ENCODE measurements around the gene FAM20A. TPM values are rescaled to one million over a fixed set of nuclear protein-coding genes. Genes with fewer than 3 reads are reported as not detected.

Gene FAM20A
- total RNA-seq, 2 donors from 2014 or later, result 24.8 to 25.3 TPM

DNA sequence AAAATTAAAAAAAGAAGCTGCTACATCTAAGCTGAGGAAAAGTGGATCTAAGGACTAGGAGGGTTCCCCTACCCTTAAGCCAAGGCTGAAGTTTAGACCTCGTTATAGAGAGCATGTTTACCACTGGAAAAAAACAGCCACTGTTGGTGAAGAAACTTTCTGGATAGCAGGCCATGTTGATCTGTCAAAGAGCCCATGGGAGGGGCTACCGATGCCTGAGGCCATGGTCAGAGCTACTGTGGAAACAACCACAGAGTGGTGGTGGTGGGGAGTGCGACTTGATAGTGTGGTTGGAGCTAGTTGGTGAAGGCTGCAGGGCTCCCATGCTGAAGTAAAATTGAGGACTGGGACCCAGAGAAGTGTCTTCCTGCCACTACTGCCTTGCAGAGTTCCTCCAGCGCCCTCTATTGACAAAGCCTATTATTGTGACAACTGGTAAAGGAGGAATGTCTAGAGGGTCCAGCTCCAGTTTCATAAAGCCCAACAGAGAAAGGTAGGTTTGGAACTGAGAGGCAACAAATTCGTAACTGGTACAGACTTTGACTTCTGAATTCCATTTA lies 12.7 kb upstream of the FAM20A start:
- no peaks in the 10 kb centered on the region for H3K36me3 ChIP-seq
- H3K27me3 ChIP-seq (replicated peaks; ENCODE audit: insufficient read depth), result no peaks in the 10 kb centered on the region
- no peaks in the 10 kb centered on the region for H3K4me1 ChIP-seq (ENCODE audit: control insufficient read depth in 1 of 2, low read depth in 2 of 2)
- peaks cover 2% of the 10 kb centered on the region for H3K9me3 ChIP-seq
- TF ChIP-seq, protein P1, sequence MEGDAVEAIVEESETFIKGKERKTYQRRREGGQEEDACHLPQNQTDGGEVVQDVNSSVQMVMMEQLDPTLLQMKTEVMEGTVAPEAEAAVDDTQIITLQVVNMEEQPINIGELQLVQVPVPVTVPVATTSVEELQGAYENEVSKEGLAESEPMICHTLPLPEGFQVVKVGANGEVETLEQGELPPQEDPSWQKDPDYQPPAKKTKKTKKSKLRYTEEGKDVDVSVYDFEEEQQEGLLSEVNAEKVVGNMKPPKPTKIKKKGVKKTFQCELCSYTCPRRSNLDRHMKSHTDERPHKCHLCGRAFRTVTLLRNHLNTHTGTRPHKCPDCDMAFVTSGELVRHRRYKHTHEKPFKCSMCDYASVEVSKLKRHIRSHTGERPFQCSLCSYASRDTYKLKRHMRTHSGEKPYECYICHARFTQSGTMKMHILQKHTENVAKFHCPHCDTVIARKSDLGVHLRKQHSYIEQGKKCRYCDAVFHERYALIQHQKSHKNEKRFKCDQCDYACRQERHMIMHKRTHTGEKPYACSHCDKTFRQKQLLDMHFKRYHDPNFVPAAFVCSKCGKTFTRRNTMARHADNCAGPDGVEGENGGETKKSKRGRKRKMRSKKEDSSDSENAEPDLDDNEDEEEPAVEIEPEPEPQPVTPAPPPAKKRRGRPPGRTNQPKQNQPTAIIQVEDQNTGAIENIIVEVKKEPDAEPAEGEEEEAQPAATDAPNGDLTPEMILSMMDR (IDR thresholded peaks at IDR 0.05), result peak; percentile 33
- H3K4me3 ChIP-seq, result no peak overlapping the region
- DNase-seq (ENCODE audit: low spot score), result no peak
- ATAC-seq (ENCODE audit: insufficient number of reproducible peaks, low FRiP score, low read depth), result no peak
- H3K27ac ChIP-seq, result no peak overlapping the region

DNA sequence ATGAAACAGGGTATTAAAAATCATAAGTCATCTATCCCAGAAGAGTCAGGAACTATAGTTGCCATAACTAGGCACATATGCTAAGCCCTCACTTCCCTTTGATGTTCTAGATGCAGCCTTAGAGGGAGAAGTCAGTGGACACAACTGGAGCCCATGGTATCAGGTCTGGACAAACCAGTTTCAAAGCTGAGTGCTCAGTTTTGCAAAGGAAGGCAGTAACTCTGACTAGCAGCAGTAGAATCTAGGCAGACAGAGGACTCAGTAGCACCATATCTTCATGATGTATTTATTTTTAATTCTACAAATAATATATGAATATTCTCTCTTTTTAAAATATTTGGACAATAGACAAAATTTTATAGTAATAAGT lies 11.7 kb upstream of the FAM20A start:
- Histone ChIP-seq H3K27me3 (replicated peaks; ENCODE audit: insufficient read depth) (no peaks in the 10 kb centered on the region), H3K4me3 (no peak overlapping the region), H3K4me1 (ENCODE audit: control insufficient read depth in 1 of 2, low read depth in 2 of 2) (no peaks in the 10 kb centered on the region), H3K27ac (no peak overlapping the region), H3K36me3 (no peaks in the 10 kb centered on the region), H3K9me3 (peaks cover 7% of the 10 kb centered on the region)
- TF ChIP-seq, protein P1 (IDR thresholded peaks at IDR 0.05), result no peak
- no peak for ATAC-seq (ENCODE audit: insufficient number of reproducible peaks, low FRiP score, low read depth)
- DNase-seq (ENCODE audit: low spot score), result no peak

DNA sequence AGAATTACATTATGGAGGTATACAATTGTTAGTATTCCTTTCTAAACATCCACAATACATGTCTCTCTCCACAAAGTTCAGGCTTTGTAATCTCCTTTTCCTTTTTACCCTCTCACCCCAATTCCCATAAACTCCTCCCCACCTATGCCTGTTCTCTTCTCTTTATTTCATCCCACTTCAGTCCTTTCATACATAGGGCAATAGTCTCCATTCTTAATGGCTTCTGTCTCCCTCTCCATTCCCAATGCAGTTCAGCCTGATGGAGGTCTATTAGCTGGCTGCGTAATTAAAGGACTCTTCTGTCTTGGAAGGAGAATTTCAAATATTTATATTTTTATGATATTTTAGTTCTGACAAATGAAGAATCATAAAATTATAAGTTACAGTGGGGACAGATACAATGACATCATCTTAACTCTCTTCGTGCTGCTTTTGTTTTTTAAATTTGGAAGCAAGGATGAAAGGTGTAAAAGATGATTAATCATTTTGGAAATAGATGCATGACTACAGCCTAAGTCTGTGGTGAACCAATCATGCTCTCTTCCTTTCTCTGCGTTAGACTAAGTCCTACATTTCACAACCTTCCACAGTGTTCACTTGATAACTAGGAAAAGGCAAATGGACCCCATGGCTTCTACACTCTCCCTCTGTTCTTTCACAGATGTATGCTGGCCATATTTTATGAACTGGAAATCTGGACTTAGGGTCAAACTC lies 11.2 kb upstream of the FAM20A start:
- H3K36me3 ChIP-seq, result no peaks in the 10 kb centered on the region
- no peaks in the 10 kb centered on the region for H3K4me1 ChIP-seq (ENCODE audit: control insufficient read depth in 1 of 2, low read depth in 2 of 2)
- TF ChIP-seq, protein P1 (IDR thresholded peaks at IDR 0.05), result no peak
- DNase-seq (ENCODE audit: low spot score), result no peak
- no peak overlapping the region for H3K4me3 ChIP-seq
- H3K27ac ChIP-seq, result no peak overlapping the region
- peaks cover 7% of the 10 kb centered on the region for H3K9me3 ChIP-seq
- no peak for ATAC-seq (ENCODE audit: insufficient number of reproducible peaks, low FRiP score, low read depth)
- no peaks in the 10 kb centered on the region for H3K27me3 ChIP-seq (replicated peaks; ENCODE audit: insufficient read depth)

DNA sequence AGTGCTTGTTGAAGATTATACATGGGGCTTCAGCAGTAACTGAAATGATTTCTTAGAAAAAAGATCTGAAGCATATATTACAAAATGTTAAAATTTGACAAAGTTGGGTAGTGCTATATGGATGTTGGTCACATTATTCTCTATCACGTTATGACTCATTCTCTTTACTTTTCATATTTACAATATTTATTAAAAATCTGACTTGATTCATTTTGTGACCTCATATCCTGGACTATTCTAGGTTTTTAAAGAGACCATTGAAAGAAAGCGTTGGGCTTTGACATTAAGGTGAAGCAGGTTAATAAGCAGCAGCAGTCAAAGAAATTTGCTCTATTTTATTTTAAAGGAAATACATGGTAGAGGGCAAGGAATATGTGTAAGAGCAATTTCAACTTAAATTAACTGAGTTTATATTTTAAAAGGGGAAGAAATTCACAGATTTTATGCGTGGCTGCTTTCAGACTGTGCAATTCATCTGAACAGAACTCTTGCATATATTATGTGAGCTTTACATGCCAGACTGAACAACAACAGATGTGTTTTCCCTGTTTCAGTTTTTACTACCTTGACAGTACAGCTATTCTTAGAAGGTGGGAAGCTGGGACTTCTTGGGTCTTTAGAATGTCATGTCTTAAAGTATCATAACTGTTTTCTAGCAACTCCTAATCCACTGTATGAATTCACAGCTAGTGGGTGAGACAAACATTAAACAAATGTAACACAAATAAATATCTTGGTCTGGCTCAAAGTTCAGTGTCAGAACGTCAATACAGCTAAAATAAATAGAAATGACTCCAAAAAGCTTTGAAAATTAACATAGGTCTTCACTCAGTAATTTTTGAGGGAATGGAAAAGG lies 10.4 kb upstream of the FAM20A start:
- no peaks in the 10 kb centered on the region for H3K36me3 ChIP-seq

More for the DNA sequence above, 10.4 kb upstream of the FAM20A start:
- H3K4me1 ChIP-seq (ENCODE audit: control insufficient read depth in 1 of 2, low read depth in 2 of 2), result no peaks in the 10 kb centered on the region
- H3K9me3 ChIP-seq, result peaks cover 7% of the 10 kb centered on the region
- no peak for ATAC-seq (ENCODE audit: insufficient number of reproducible peaks, low FRiP score, low read depth)
- no peak for DNase-seq (ENCODE audit: low spot score)
- H3K27me3 ChIP-seq (replicated peaks; ENCODE audit: insufficient read depth), result no peaks in the 10 kb centered on the region
- TF ChIP-seq, protein P1 (IDR thresholded peaks at IDR 0.05), result no peak
- no peak overlapping the region for H3K27ac ChIP-seq
- H3K4me3 ChIP-seq, result no peak overlapping the region

Measured in thoracic aorta (tissue), 2 donors.